GM23338 (cell line): ENCODE data around the gene ETV2. TPM values are rescaled to one million over a fixed set of nuclear protein-coding genes. Genes with fewer than 3 reads are reported as not detected.

Experiments used
- ATAC-seq: fragments of 200-7000 bp; cut with Tn5 transposase; 3 replicates; pipeline ENCODE4 v1.9.1; 2020
- DNase-seq: peaks from one replicate; pipeline ENCODE4 v3.0.0-alpha.2; 2015; ENCODE audit warnings: low spot score
- H2AFZ ChIP-seq: fragments of 200-600 bp; sonication (generic); 2 replicates; pipeline ENCODE4 v1.8.0; 2016; ENCODE audit warnings: antibody characterized with exemption, mild to moderate bottlenecking, moderate library complexity
- H3F3A ChIP-seq: fragments of 200-600 bp; sonication (generic); replicated peaks from 2 replicates; pipeline ENCODE4 v1.8.0; 2017; ENCODE audit warnings: antibody characterized with exemption, mixed run types, low read depth
- H3K27ac ChIP-seq: fragments of 200-600 bp; sonication (generic); 2 replicates; pipeline ENCODE4 v1.6.1; 2016; ENCODE audit warnings: low read depth
- H3K27me3 ChIP-seq: fragments of 200-600 bp; sonication (generic); 2 replicates; pipeline ENCODE4 v1.8.0; 2016; ENCODE audit warnings: mild to moderate bottlenecking, mixed run types, moderate library complexity; ENCODE audit not compliant: insufficient read depth
- H3K36me3 ChIP-seq: fragments of 200-600 bp; sonication (generic); 2 replicates; pipeline ENCODE4 v1.8.0; 2016; ENCODE audit warnings: mild to moderate bottlenecking; ENCODE audit not compliant: insufficient read depth
- H3K4me1 ChIP-seq: fragments of 200-600 bp; sonication (generic); 2 replicates; pipeline ENCODE4 v1.8.0; 2016; ENCODE audit warnings: mild to moderate bottlenecking, moderate library complexity; ENCODE audit not compliant: insufficient read depth
- H3K4me2 ChIP-seq: fragments of 200-600 bp; sonication (generic); 2 replicates; pipeline ENCODE4 v1.7.1; 2017; ENCODE audit warnings: mixed run types
- H3K4me3 ChIP-seq: fragments of 200-600 bp; sonication (generic); 2 replicates; pipeline ENCODE4 v1.6.1; 2016; ENCODE audit warnings: mixed run types
- H3K79me2 ChIP-seq: fragments of 200-600 bp; sonication (generic); replicated peaks from 2 replicates; pipeline ENCODE4 v1.8.0; 2017; ENCODE audit warnings: mild to moderate bottlenecking; ENCODE audit not compliant: insufficient read depth
- H3K9me2 ChIP-seq: fragments of 200-600 bp; sonication (generic); 2 replicates; pipeline ENCODE4 v1.8.0; 2017; ENCODE audit not compliant: insufficient read depth
- H4K20me1 ChIP-seq: fragments of 200-600 bp; sonication (generic); replicated peaks from 2 replicates; pipeline ENCODE4 v1.8.0; 2017; ENCODE audit warnings: mild to moderate bottlenecking; ENCODE audit not compliant: insufficient read depth
- H3K27ac Mint-ChIP-seq: 2 replicates; pipeline ENCODE4 v1.8.0; 2020; ENCODE audit warnings: inconsistent platforms, mild to moderate bottlenecking, moderate library complexity, mixed read lengths
- H3K27me3 Mint-ChIP-seq: 3 replicates; pipeline ENCODE4 v1.8.0; 2022; ENCODE audit warnings: low read depth, mild to moderate bottlenecking, moderate library complexity, mixed read lengths, inconsistent platforms; ENCODE audit not compliant: insufficient read depth, poor library complexity
- H3K36me3 Mint-ChIP-seq: 3 replicates; pipeline ENCODE4 v1.8.0; 2021; ENCODE audit warnings: low read depth, mild to moderate bottlenecking, inconsistent platforms, moderate library complexity, mixed read lengths
- H3K4me1 Mint-ChIP-seq: 3 replicates; pipeline ENCODE4 v1.8.0; 2020; ENCODE audit warnings: mild to moderate bottlenecking, inconsistent platforms, mixed read lengths
- H3K4me3 Mint-ChIP-seq: 3 replicates; pipeline ENCODE4 v1.8.0; 2021; ENCODE audit warnings: moderate library complexity, mild to moderate bottlenecking, inconsistent platforms, mixed read lengths
- H3K9me3 Mint-ChIP-seq: 3 replicates; pipeline ENCODE4 v1.8.0; 2020; ENCODE audit warnings: moderate library complexity, mild to moderate bottlenecking, inconsistent platforms, mixed read lengths
- ETS1 ChIP-seq: IDR thresholded peaks from 2 replicates; pipeline ENCODE4 v1.6.1; 2016; ENCODE audit warnings: antibody characterized with exemption
- POLR2AphosphoS5 ChIP-seq: IDR thresholded peaks from 2 replicates; pipeline ENCODE4 v1.6.1; 2016; ENCODE audit warnings: antibody characterized with exemption, low read depth
- STAT1 ChIP-seq: IDR thresholded peaks from one replicate; pipeline ENCODE4 v1.6.1; 2016; ENCODE audit warnings: antibody characterized with exemption; ENCODE audit not compliant: unreplicated experiment
- ZNF114 ChIP-seq: fragments of 250-450 bp; sonication (Bioruptor Pico); IDR thresholded peaks from 2 replicates; pipeline ENCODE4 v1.5.0; 2020; ENCODE audit warnings: mild to moderate bottlenecking, moderate library complexity
- ZNF331 ChIP-seq: fragments of 250-450 bp; sonication (Bioruptor Pico); IDR thresholded peaks from 2 replicates; pipeline ENCODE4 v1.5.0; 2020; ENCODE audit warnings: low read depth, mild to moderate bottlenecking, moderate library complexity
- ZNF462 ChIP-seq: fragments of 250-450 bp; sonication (Bioruptor Pico); IDR thresholded peaks from 2 replicates; pipeline ENCODE4 v1.5.0; 2020; ENCODE audit warnings: mild to moderate bottlenecking, moderate library complexity
- polyA plus RNA-seq: library from polyadenylated mRNA; unstranded; fragments of >200 nt; fragmentation: Nextera tagmentation; extraction: Ambion mirVana; gene quantifications from 2 replicates; pipeline ENCODE4 v1.2.1, GENCODE V29; 2016
- total RNA-seq: library from RNA; depleted of rRNA; stranded (reverse); fragments of >200 nt; shearing (Covaris generic); gene quantifications from 2 replicates; pipeline ENCODE4 v1.2.3, GENCODE V29; 2014

ETV2 gene
- total and polyA plus RNA-seq, 2 experiments from 2014 or later = 0.87 to 1.5 TPM

- TF ChIP-seq ZNF462 (CRISPR knock-in tag) = no peak
These were observed 1.7 kb upstream of the ETV2 start (continued) for GRCh38 chr19:35639863-35640262.

- no peak overlapping the region for H3K27ac Mint-ChIP-seq
- no peak for ATAC-seq
- H3K9me3 Mint-ChIP-seq = no peaks in the 10 kb centered on the region; the same call in 1 of the 3 replicates
- no peak for TF ChIP-seq ZNF331 (CRISPR knock-in tag)
- no peak for TF ChIP-seq ZNF462 (CRISPR knock-in tag)
- TF ChIP-seq ETS1 = no peak
- no peak for TF ChIP-seq STAT1
- no peak for TF ChIP-seq ZNF114 (CRISPR knock-in tag)
- no peak for TF ChIP-seq POLR2AphosphoS5
These were observed 767 bp downstream of the ETV2 start for GRCh38 chr19:35642312-35642711.

More at GRCh38 chr19:35642312-35642711, 767 bp downstream of the ETV2 start:
- H3K36me3 Mint-ChIP-seq = peaks cover 6% of the 10 kb centered on the region; the same call in 2 of the 3 replicates
- no peak overlapping the region for H3K27ac ChIP-seq
- H4K20me1 ChIP-seq = no peaks in the 10 kb centered on the region
- H3K9me2 ChIP-seq = no peaks in the 10 kb centered on the region
- peak overlapping the region; percentile 78 for H3K4me3 ChIP-seq
- H3K36me3 ChIP-seq = no peaks in the 10 kb centered on the region
- peak overlapping the region; percentile 83 for H3K4me3 Mint-ChIP-seq
- no peak overlapping the region for H2AFZ ChIP-seq
- 0 out of 2 replicates have a peak, but pooled peaks cover 15% of the 10 kb centered on the region for H3F3A ChIP-seq
- DNase-seq = peak; percentile 21
- peaks cover 37% of the 10 kb centered on the region for H3K4me1 Mint-ChIP-seq
- peaks cover 29% of the 10 kb centered on the region for H3K4me1 ChIP-seq
- no peaks in the 10 kb centered on the region for H3K79me2 ChIP-seq
- peaks cover 27% of the 10 kb centered on the region; the same call in 1 of the 2 replicates for H3K27me3 ChIP-seq
- H3K27me3 Mint-ChIP-seq = peaks cover 22% of the 10 kb centered on the region
- peak overlapping the region; percentile 95 for H3K4me2 ChIP-seq
